Mesodermal cell (in vitro differentiated cells): Measurements from ENCODE around the gene MAPKBP1.

ENCODE experiments used
- H3K27ac ChIP-seq: 2 replicates; pipeline ENCODE4 v1.7.0; 2013; ENCODE audit warnings: mild to moderate bottlenecking, low read depth, low read length, moderate library complexity; ENCODE audit not compliant: severe bottlenecking
- H3K36me3 ChIP-seq: 2 replicates; pipeline ENCODE4 v1.7.1; 2013; ENCODE audit warnings: mild to moderate bottlenecking, low read length, moderate library complexity; ENCODE audit not compliant: control insufficient read depth, insufficient read depth
- H3K4me1 ChIP-seq: one replicate; pipeline ENCODE4 v1.7.1; 2013; ENCODE audit warnings: mild to moderate bottlenecking, low read length; ENCODE audit not compliant: insufficient read depth, control insufficient read depth, poor library complexity, severe bottlenecking
- H3K4me3 ChIP-seq: 2 replicates; pipeline ENCODE4 v1.7.0; 2013; ENCODE audit warnings: low read length, control low read depth, mild to moderate bottlenecking; ENCODE audit not compliant: insufficient read depth, poor library complexity, severe bottlenecking; ENCODE audit errors: extremely low read depth
- H3K9me3 ChIP-seq: 2 replicates; pipeline ENCODE4 v1.7.1; 2013; ENCODE audit warnings: mild to moderate bottlenecking, low read length, moderate library complexity; ENCODE audit not compliant: control insufficient read depth
- whole genome bisulfite sequencing, 2 experiments: methylation state at CpG; one replicate each; pipeline ENCODE4 v1.1.5; 2013; ENCODE audit warnings: missing lambda C conversion rate in 2 of 2; ENCODE audit not compliant: insufficient coverage in 2 of 2; 5-methylcytosine and 5-hydroxymethylcytosine counted together

MAPKBP1 gene

DNA sequence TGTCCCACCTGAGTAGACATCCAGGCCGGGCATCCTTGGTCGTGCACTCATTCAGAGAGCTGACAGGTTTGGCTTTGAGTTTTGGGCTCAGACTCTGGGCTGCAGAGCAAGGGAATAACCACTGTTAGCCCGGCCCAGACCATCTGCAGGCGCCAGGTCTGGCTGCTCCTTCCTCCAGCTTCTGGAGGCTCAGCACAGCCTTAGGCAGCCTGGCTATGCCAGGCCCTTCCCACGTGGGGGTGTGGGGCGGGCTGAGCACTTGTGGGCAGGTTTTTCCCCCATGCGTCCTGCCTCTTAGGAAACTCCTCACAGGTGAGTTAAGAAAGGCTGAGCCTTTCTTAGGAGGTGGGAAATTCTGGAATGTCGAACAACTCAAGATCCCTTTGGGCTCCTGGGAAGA is 75.6 kb downstream of the MAPKBP1 start:
- WGBS, 2 experiments = 81 to 89% methylated on average over 6 to 8 of the region's 8 CpGs
- Histone ChIP-seq H3K36me3 (peaks cover 12% of the 10 kb centered on the region), H3K4me3 (no peak overlapping the region), H3K27ac (no peak overlapping the region), H3K4me1 (no peaks in the 10 kb centered on the region), H3K9me3 (no peaks in the 10 kb centered on the region)

- Histone ChIP-seq H3K27ac (no peak overlapping the region), H3K36me3 (peaks cover 12% of the 10 kb centered on the region), H3K4me3 (no peak overlapping the region), H3K9me3 (no peaks in the 10 kb centered on the region), H3K4me1 (no peaks in the 10 kb centered on the region)
- 93 to 96% methylated on average over 11 to 13 of the region's 16 CpGs for WGBS, 2 experiments
Observed at GRCh38 chr15:41850482-41851166, 76.3 kb downstream of the MAPKBP1 start.

GRCh38 chr15:41851167-41851523 is 76.9 kb downstream of the MAPKBP1 start:
- Histone ChIP-seq H3K4me3 (no peak overlapping the region), H3K36me3 (peaks cover 12% of the 10 kb centered on the region), H3K27ac (no peak overlapping the region), H3K9me3 (no peaks in the 10 kb centered on the region), H3K4me1 (no peaks in the 10 kb centered on the region)
- WGBS, 2 experiments = 85 to 89% methylated on average over 10 to 11 of the region's 11 CpGs

DNA sequence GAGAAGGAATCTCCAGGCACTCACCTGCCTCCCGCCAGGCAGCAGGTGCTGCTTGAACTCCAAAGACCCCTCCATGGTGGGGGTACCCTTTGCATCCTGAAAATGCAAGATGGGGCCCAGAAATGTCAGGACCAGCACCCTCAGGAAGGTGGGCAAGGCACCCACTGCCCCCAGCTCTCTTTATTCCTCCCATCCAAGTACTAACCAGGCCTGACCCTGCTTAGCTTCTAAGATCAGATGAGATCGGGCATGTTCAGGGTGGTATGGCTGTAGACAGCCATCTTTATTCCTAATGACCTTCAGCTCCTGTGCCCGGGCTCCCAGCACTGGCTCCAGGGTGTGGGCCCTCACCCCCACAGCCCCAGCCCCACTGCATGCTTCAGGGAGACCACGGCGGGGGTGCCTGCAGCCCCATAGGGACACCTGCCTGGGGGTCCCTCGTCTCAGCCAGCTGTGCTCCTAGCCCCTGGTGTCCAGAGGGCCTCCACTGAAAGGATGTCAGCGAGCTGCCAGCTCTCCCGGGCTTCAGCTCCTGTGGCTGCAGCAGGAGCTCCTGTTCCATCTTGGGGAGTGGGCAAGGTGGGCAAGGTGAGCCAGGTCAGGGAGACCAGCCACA is 77.6 kb downstream of the MAPKBP1 start:
- Histone ChIP-seq H3K36me3 (peaks cover 7% of the 10 kb centered on the region), H3K4me1 (no peaks in the 10 kb centered on the region), H3K9me3 (no peaks in the 10 kb centered on the region), H3K27ac (no peak overlapping the region), H3K4me3 (no peak overlapping the region)
- WGBS, 2 experiments = 91 to 95% methylated on average over 5 to 6 of the region's 8 CpGs

- H3K9me3 ChIP-seq = no peaks in the 10 kb centered on the region
- 74 to 79% methylated on average over 11 to 14 of the region's 17 CpGs for WGBS, 2 experiments
Observed at GRCh38 chr15:41852736-41853590, 78.7 kb downstream of the MAPKBP1 start.

GRCh38 chr15:41853831-41854230 is 79.5 kb downstream of the MAPKBP1 start:
- Histone ChIP-seq H3K36me3 (no peaks in the 10 kb centered on the region), H3K4me1 (no peaks in the 10 kb centered on the region), H3K4me3 (no peak overlapping the region), H3K9me3 (no peaks in the 10 kb centered on the region), H3K27ac (no peak overlapping the region)
- 89 to 92% methylated on average over 8 to 10 of the region's 10 CpGs for whole genome bisulfite sequencing, 2 experiments

More at GRCh38 chr15:41852736-41853590, 78.7 kb downstream of the MAPKBP1 start:
- peaks cover 3% of the 10 kb centered on the region for H3K36me3 ChIP-seq
- no peak overlapping the region for H3K27ac ChIP-seq
- H3K4me1 ChIP-seq = no peaks in the 10 kb centered on the region
- H3K4me3 ChIP-seq = no peak overlapping the region

GRCh38 chr15:41854443-41854842 is 80.2 kb downstream of the MAPKBP1 start:
- whole genome bisulfite sequencing, 2 experiments = 92 to 94% methylated on average over 8 to 9 of the region's 9 CpGs
- no peaks in the 10 kb centered on the region for H3K4me1 ChIP-seq

GRCh38 chr15:41855261-41855961 is 81.1 kb downstream of the MAPKBP1 start:
- Histone ChIP-seq H3K4me1 (no peaks in the 10 kb centered on the region), H3K9me3 (no peaks in the 10 kb centered on the region), H3K27ac (no peak overlapping the region), H3K4me3 (no peak overlapping the region), H3K36me3 (no peaks in the 10 kb centered on the region)
- WGBS, 2 experiments = 76 to 78% methylated on average over 24 to 30 of the region's 30 CpGs

More at GRCh38 chr15:41854443-41854842, 80.2 kb downstream of the MAPKBP1 start:
- Histone ChIP-seq H3K36me3 (no peaks in the 10 kb centered on the region), H3K27ac (no peak overlapping the region), H3K4me3 (no peak overlapping the region), H3K9me3 (no peaks in the 10 kb centered on the region)

DNA sequence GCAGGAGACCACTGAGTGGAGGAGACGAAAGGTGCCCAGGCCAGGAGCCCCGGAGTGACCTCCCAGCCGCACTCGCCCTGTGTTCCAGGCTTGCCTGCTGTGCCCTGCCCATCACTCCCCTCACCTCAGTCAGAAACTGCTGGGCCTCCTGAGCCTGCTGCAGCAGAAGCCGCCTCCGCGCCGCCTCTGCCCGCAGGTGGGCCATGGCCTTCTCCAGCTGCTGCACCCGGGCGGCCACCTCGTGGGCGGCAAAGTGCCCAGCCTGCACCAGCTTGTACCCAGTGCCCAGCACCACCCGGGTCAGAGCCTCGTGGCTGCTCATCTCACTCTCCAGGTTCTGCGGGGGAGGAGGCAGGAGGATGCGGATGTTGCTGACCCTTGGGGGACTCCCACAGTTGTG is 82.0 kb downstream of the MAPKBP1 start:
- H3K4me1 ChIP-seq = no peaks in the 10 kb centered on the region
- 90 to 91% methylated on average over 13 to 16 of the region's 17 CpGs for WGBS, 2 experiments

DNA sequence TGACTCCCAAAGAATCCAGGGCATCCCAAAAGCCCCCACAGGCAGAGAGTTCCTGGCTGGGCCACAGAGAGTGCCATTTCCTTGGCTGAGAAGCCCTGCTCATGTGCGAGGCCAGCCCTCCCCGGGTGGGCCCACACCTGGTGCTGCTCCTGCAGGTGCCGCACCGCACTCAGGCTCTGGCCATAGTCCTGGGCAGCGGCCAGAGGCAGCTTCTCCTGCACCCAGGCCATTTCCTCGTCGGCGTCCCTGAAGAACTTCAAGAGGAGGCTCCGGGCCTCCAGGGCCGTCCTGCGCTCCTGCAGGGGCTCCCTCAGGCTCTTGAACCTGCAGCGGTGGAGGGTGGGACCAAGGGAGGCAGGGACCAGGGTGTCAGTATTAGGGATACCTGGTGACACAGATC is 82.4 kb downstream of the MAPKBP1 start:
- H3K36me3 ChIP-seq = no peaks in the 10 kb centered on the region
- no peak overlapping the region for H3K27ac ChIP-seq
- H3K4me3 ChIP-seq = no peak overlapping the region
- H3K4me1 ChIP-seq = no peaks in the 10 kb centered on the region
- WGBS, 2 experiments = 94% methylated on average over 11 to 12 of the region's 12 CpGs
- H3K9me3 ChIP-seq = no peaks in the 10 kb centered on the region

More for the DNA sequence above, 82.0 kb downstream of the MAPKBP1 start:
- no peak overlapping the region for H3K27ac ChIP-seq
- no peaks in the 10 kb centered on the region for H3K9me3 ChIP-seq
- H3K36me3 ChIP-seq = no peaks in the 10 kb centered on the region
- no peak overlapping the region for H3K4me3 ChIP-seq
